SK-N-MC (cell line): ENCODE results near the gene CDIP1.

ENCODE experiments used
- DNase-seq: peaks from one replicate; pipeline ENCODE4 v3.0.0-alpha.2; 2011; ENCODE audit warnings: low read depth, low spot score
- H3K27ac ChIP-seq: fragments of 200-600 bp; sonication (generic); 2 replicates; pipeline ENCODE4 v1.5.1; 2016; ENCODE audit warnings: mixed run types
- H3K36me3 ChIP-seq: fragments of 200-600 bp; sonication (generic); 2 replicates; pipeline ENCODE4 v1.6.1; 2017; ENCODE audit warnings: antibody characterized with exemption, low read length, mixed read lengths; ENCODE audit not compliant: insufficient read depth
- H3K4me3 ChIP-seq: fragments of 200-600 bp; sonication (generic); 2 replicates; pipeline ENCODE4 v1.5.1; 2016
- H3K9ac ChIP-seq: fragments of 200-600 bp; sonication (generic); 2 replicates; pipeline ENCODE4 v1.8.0; 2017; ENCODE audit warnings: mixed run types, mixed read lengths; ENCODE audit not compliant: insufficient read length
- H3K9me3 ChIP-seq: fragments of 200-600 bp; sonication (generic); 2 replicates; pipeline ENCODE4 v1.6.1; 2017; ENCODE audit warnings: low read depth, mild to moderate bottlenecking, antibody characterized with exemption, low read length, moderate library complexity, mixed read lengths
- EZH2 ChIP-seq: fragments of 200-600 bp; sonication (generic); IDR thresholded peaks from one replicate; pipeline ENCODE4 v1.6.1; 2017; ENCODE audit warnings: antibody characterized with exemption
- FOXP2 ChIP-seq: optimal IDR thresholded peaks from 2 replicates; pipeline ENCODE3; 2011; ENCODE audit warnings: mild to moderate bottlenecking, moderate library complexity; ENCODE audit not compliant: insufficient read depth; ENCODE audit errors: extremely low read length, control extremely low read depth
- POLR2AphosphoS5 ChIP-seq: IDR thresholded peaks from 2 replicates; pipeline ENCODE4 v1.6.1; 2012; ENCODE audit warnings: mild to moderate bottlenecking, low read depth, low read length, borderline replicate concordance

Gene CDIP1

DNA sequence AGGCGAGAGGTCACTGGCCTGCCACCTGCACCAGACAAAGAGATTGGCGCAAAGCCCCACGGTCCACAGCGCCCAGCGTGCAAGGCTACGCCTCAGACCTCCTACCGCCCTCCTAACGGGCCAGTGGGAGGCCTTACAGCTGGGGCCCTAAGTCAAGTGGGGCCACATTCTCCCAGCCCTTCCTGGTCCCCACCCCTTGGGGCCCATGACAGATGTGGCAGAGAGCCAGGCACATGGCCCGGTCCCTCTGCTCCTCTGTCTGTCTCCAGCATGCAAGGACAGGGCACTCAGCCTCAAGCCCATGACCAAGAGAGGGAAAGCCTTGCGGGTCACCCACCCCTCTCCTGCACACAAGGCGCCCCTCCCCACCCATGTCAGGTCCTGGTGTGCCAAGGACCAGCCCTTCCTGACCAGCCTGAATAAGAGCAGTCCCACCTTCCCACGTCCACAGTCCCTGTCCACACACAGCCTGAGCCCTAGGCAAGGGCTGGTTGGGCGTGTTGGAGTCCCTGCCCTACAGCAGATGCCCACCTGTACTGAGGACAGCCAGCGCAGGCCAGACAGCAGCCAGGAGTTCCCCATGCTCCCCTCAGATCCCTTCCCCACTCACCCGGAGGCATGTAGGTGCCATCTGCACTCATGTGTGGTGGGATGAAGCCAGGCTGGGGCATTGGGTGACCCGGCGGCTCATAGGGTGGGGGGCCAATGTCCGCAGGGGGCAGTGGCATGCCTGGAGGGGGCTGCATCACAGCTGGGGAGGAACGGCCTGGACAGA is 25.3 kb downstream of the CDIP1 start:
- Histone ChIP-seq H3K27ac (no peak overlapping the region), H3K4me3 (no peak overlapping the region), H3K36me3 (peaks cover 29% of the 10 kb centered on the region; the same call in 1 of the 2 replicates), H3K9me3 (no peaks in the 10 kb centered on the region), H3K9ac (no peak overlapping the region)
- TF ChIP-seq EZH2 (no peak), POLR2AphosphoS5 (no peak), FOXP2 (no peak)
- DNase-seq, result no peak

GRCh38 chr16:4512473-4512872 is 26.1 kb downstream of the CDIP1 start:
- no peak for TF ChIP-seq POLR2AphosphoS5
- no peak for TF ChIP-seq EZH2
- TF ChIP-seq FOXP2, result no peak
- DNase-seq, result no peak
- no peaks in the 10 kb centered on the region for H3K9me3 ChIP-seq
- H3K27ac ChIP-seq, result no peak overlapping the region
- H3K36me3 ChIP-seq, result peaks cover 37% of the 10 kb centered on the region; the same call in 1 of the 2 replicates
- H3K9ac ChIP-seq, result no peak overlapping the region
- H3K4me3 ChIP-seq, result no peak overlapping the region

GRCh38 chr16:4511441-4512082 is 27.0 kb downstream of the CDIP1 start:
- Histone ChIP-seq H3K9ac (no peak overlapping the region), H3K4me3 (no peak overlapping the region), H3K36me3 (peaks cover 43% of the 10 kb centered on the region; the same call in 1 of the 2 replicates), H3K27ac (no peak overlapping the region), H3K9me3 (no peaks in the 10 kb centered on the region)
- no peak for DNase-seq
- no peak for TF ChIP-seq FOXP2

- Histone ChIP-seq H3K9me3 (no peaks in the 10 kb centered on the region), H3K27ac (no peak overlapping the region), H3K36me3 (peaks cover 43% of the 10 kb centered on the region; the same call in 1 of the 2 replicates), H3K4me3 (no peak overlapping the region), H3K9ac (no peak overlapping the region)
- DNase-seq, result no peak
- TF ChIP-seq EZH2 (no peak), POLR2AphosphoS5 (no peak), FOXP2 (no peak)
Observed at GRCh38 chr16:4510747-4511426, 27.7 kb downstream of the CDIP1 start.

DNA sequence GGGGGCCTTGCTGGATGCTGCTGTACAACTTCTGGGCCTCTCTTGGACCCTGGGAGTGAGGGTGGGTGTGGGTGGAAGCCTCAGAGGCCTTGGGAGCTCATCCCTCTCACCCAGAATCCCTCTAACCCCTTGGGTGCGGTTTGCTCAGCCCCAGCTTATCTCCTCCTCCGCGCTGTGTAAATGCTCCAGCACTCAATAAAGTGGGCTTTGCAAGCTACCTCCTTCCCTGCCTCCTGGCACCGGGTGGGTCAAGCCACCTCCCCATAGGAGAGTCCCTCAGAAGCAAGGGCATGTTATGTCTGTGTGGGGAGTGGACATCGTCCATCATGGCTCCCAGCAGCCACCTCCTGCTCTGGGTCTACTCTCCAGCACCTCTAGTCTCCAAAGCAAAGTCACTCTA is 28.4 kb downstream of the CDIP1 start:
- TF ChIP-seq EZH2, result no peak
- TF ChIP-seq FOXP2, result no peak
- TF ChIP-seq POLR2AphosphoS5, result no peak
- DNase-seq, result no peak
- Histone ChIP-seq H3K4me3 (no peak overlapping the region), H3K36me3 (peaks cover 43% of the 10 kb centered on the region; the same call in 1 of the 2 replicates), H3K9me3 (no peaks in the 10 kb centered on the region), H3K9ac (no peak overlapping the region), H3K27ac (no peak overlapping the region)

DNA sequence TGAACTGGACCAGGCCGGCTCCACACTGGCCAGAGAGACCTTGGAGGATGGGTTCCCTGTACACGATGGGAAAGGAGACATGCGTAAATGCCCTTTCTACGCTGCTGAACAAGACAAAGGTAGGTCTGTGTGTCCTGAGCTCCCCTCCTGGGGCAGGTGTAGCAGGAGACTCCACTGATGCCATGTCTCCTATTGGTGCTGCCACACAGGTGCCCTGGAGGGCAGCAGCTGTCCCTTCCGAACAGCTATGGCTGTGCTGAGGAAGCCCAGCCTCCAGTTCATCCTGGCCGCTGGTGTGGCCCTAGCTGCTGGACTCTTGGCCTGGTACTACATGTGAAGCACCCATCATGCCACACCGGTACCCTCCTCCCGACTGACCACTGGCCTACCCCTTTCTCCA is 29.2 kb downstream of the CDIP1 start:
- TF ChIP-seq POLR2AphosphoS5 (no peak), FOXP2 (no peak), EZH2 (no peak)
- peaks cover 43% of the 10 kb centered on the region; the same call in 1 of the 2 replicates for H3K36me3 ChIP-seq
- no peak for DNase-seq

DNA sequence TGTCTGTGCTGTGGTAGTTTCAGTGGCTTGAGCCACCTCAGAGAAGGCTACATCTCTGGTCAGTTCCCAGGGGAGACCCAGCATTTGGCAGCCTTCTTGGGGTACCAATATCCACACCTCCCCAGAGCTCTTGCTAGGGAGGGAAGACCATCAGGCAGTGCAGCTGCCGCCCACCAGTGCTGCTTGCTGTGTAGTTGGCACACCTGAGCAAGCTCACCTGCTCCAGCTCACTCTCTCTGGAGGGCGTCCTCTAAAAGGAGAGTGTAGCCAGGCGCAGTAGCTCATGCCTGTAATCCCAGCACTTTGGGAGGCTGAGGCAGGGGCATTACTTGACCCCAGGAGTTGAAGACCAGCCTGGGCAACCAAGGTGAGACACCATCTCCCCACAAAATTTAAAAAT is 29.8 kb downstream of the CDIP1 start:
- no peak overlapping the region for H3K27ac ChIP-seq
- no peak for DNase-seq
- no peak overlapping the region for H3K9ac ChIP-seq
- no peak overlapping the region for H3K4me3 ChIP-seq
- H3K9me3 ChIP-seq, result no peaks in the 10 kb centered on the region
- H3K36me3 ChIP-seq, result peaks cover 43% of the 10 kb centered on the region; the same call in 1 of the 2 replicates
- TF ChIP-seq FOXP2 (no peak), EZH2 (no peak), POLR2AphosphoS5 (no peak)

More for the DNA sequence above, 29.2 kb downstream of the CDIP1 start:
- Histone ChIP-seq H3K4me3 (no peak overlapping the region), H3K9ac (no peak overlapping the region), H3K9me3 (no peaks in the 10 kb centered on the region), H3K27ac (no peak overlapping the region)

DNA sequence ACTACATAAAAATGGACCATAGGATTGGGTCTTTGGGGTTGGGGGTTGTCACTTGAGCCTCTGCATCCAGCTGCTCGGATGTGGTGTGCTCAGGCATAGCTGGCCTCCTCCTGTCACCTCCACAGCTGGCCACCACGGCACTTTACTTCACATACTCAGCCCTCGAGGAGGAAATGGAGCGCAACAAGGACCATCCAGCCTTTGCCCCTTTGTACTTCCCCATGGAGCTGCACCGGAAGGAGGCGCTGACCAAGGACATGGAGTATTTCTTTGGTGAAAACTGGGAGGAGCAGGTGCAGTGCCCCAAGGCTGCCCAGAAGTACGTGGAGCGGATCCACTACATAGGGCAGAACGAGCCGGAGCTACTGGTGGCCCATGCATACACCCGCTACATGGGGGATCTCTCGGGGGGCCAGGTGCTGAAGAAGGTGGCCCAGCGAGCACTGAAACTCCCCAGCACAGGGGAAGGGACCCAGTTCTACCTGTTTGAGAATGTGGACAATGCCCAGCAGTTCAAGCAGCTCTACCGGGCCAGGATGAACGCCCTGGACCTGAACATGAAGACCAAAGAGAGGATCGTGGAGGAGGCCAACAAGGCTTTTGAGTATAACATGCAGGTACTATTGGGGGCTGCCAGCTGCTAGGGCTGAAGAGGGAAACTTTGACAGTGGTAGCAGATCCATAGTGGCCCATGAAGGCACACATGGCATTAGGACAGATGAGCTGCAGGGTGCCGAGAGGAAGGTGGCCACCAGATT is 30.8 kb downstream of the CDIP1 start:
- no peak overlapping the region for H3K9ac ChIP-seq
- TF ChIP-seq POLR2AphosphoS5 (no peak), FOXP2 (no peak), EZH2 (no peak)
- no peaks in the 10 kb centered on the region for H3K9me3 ChIP-seq
- no peak overlapping the region for H3K27ac ChIP-seq
- no peak overlapping the region for H3K4me3 ChIP-seq
- no peak for DNase-seq
- peaks cover 43% of the 10 kb centered on the region; the same call in 1 of the 2 replicates for H3K36me3 ChIP-seq
